ENCODE measurements around the gene ADARB1.

The ADARB1 gene

DNA sequence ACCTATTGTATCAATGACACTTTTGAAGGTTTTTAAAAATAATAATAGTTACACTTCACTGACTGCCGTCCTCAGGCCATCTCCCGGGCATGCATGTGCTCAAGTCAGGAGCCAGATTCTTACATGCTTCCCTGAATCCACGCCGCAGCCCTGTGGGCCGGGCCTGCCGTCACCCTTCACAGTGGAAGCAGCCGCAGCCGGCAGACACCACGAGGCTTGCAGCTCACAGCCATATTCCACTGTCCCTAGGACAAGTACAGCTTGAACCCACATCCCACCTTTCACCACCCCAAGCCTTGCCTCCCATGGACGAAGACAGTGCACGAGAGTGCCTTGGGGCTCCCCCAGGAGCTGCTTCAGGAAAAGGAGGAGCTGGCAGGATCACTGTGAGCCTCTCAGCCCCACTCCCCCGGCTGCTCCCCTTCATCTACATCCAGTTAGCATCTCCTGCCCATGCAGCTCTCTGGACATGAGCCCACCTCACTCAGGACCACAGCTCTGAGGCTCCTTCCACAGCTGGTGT is 136.1 kb downstream of the ADARB1 start:
- H3K4me3 ChIP-seq (ENCODE audit: low read length): no peak overlapping the region
- DNase-seq (ENCODE audit: low read depth): no peak
- TF ChIP-seq, protein P1, sequence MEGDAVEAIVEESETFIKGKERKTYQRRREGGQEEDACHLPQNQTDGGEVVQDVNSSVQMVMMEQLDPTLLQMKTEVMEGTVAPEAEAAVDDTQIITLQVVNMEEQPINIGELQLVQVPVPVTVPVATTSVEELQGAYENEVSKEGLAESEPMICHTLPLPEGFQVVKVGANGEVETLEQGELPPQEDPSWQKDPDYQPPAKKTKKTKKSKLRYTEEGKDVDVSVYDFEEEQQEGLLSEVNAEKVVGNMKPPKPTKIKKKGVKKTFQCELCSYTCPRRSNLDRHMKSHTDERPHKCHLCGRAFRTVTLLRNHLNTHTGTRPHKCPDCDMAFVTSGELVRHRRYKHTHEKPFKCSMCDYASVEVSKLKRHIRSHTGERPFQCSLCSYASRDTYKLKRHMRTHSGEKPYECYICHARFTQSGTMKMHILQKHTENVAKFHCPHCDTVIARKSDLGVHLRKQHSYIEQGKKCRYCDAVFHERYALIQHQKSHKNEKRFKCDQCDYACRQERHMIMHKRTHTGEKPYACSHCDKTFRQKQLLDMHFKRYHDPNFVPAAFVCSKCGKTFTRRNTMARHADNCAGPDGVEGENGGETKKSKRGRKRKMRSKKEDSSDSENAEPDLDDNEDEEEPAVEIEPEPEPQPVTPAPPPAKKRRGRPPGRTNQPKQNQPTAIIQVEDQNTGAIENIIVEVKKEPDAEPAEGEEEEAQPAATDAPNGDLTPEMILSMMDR (IDR thresholded peaks at IDR 0.05; ENCODE audit: insufficient read depth, low read depth, low read length, missing control alignments): no peak

DNA sequence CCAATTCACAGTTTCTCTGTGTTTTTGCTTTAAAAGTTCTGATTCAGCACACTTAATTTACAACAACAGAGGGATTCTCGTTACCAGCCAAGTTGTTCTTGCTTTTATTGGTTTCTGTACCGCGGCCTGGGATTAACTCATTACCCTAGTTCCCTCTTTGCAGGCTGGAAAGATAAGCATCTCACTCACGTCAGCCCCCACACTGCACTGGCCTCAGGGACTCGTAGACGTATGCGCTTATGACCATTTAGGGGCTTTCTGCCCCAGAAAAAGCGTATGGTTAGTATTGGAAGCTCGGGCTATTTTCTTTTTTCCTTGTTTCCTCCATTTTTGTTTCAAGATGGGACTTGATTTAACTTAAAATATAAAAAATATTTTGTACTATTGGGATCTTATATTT is 137.3 kb downstream of the ADARB1 start:
- DNase-seq (ENCODE audit: low read depth): no peak
- TF ChIP-seq, protein P1 (IDR thresholded peaks at IDR 0.05; ENCODE audit: insufficient read depth, low read depth, low read length, missing control alignments): no peak
- no peak overlapping the region for H3K4me3 ChIP-seq (ENCODE audit: low read length)

DNA sequence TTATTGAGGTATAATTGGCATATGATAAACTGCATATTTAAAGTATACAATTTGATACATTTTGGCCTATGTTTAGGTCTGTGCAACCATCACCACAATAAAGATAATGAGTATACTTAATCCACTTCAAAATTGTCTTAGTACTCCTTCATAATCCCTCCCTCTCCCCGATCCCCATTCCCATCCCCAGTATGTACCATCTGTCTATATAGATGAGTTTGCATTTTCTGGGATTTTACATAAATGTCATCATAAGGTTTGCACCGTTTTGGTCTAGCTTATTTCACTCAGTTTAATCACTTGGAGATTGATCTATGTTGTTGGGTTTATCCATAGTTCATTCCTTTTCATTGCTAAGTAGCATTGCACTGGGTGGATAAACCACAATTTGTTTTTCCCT is 139.0 kb downstream of the ADARB1 start:
- no peak for DNase-seq (ENCODE audit: low read depth)
- H3K4me3 ChIP-seq (ENCODE audit: low read length): no peak overlapping the region
- TF ChIP-seq, protein P1 (IDR thresholded peaks at IDR 0.05; ENCODE audit: insufficient read depth, low read depth, low read length, missing control alignments): no peak

DNA sequence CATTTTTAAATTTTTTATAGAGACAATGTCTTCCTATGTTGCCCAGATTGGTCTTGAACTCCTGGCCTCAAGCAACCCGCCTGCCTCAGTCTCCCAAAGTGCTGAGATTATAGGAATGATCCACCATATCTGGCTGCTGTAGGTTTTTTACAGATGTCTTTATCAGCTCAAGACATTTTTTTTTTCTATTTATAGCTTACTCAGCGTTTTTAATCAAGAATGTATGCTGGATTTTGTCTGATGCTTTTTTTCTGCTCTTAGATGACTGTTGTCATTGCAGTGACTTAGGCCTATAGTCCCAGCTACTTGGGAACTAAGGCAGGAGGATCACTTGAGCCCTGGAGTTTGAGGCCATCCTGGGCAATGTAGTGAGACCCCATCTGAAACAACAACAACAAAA is 140.8 kb downstream of the ADARB1 start:
- TF ChIP-seq, protein P1 (IDR thresholded peaks at IDR 0.05; ENCODE audit: insufficient read depth, low read depth, low read length, missing control alignments): no peak
- H3K4me3 ChIP-seq (ENCODE audit: low read length): no peak overlapping the region
- no peak for DNase-seq (ENCODE audit: low read depth)

DNA sequence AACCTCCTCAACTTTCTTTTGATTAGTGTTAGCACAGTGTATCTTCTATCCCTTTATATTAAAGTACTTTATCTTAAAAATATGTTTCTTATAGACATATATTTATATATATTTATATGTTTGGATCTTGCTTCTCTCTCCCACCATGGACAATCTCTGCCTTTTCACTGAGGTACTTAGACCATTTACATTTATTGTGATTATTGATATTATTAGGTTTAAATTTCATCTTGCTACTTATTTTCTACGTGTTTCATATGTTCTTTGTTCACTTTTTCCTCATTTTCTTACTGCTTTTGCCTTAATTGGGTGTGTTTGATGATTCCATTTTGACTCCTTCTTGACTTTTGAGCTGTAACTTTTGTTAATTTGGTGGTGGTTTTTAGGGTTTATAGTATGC is 142.6 kb downstream of the ADARB1 start:
- H3K4me3 ChIP-seq (ENCODE audit: low read length): no peak overlapping the region
- TF ChIP-seq, protein P1 (IDR thresholded peaks at IDR 0.05; ENCODE audit: insufficient read depth, low read depth, low read length, missing control alignments): no peak
- no peak for DNase-seq (ENCODE audit: low read depth)

DNA sequence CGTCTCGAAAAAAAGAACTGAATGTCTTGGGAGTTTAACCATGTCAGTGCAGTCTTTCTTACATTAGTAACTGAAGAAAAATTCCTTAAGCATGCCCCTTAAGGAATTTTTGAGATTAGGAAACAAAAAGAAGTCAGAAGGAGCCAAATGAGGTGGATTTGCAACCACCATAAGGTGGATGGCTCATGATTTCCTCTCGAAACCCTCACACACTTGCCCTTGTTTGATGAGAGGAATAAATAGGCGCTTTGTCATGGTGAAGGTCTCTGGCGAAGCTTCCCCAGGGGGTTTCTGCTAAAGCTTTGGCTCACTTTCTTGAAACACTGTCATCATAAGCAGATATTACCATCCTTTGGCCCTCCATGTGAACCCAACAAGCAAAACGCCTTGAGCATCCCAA is 145.1 kb downstream of the ADARB1 start:
- TF ChIP-seq, protein P1 (IDR thresholded peaks at IDR 0.05; ENCODE audit: insufficient read depth, low read depth, low read length, missing control alignments): no peak
- H3K4me3 ChIP-seq (ENCODE audit: low read length): no peak overlapping the region
- no peak for DNase-seq (ENCODE audit: low read depth)

DNA sequence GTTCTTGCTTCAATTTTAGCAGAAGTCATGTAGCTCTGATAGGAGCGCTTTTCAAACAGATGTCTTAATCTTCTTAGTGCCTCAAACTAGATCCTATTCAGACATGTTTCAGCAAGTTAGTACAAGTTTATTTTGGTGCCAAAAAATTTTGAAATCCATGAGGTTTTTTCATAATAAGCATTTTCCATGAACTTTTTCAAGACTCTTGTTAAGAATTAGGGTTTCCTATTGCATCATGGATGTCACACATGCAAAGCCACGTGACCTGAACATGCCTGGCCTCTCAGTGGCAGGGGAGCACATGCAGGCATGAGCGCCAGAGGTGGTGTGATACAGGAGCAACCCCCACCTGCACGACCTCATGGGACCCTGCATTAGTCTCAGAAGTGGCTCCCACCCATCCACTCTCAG is 145.7 kb downstream of the ADARB1 start:
- no peak overlapping the region for H3K4me3 ChIP-seq (ENCODE audit: low read length)
- DNase-seq (ENCODE audit: low read depth): peak; percentile 61
- TF ChIP-seq, protein P1 (IDR thresholded peaks at IDR 0.05; ENCODE audit: insufficient read depth, low read depth, low read length, missing control alignments): no peak

Data from epithelial cell of esophagus (primary cell).